Neural cell (in vitro differentiated cells): ENCODE measurements around the gene COQ8B. TPM values are rescaled to one million over a fixed set of nuclear protein-coding genes. Genes with fewer than 3 reads are reported as not detected.

ENCODE experiments used
- H2AFZ ChIP-seq: fragments of 200-600, 300-800 bp; sonication (generic), shearing (Covaris generic); 2 replicates; pipeline ENCODE4 v1.6.0; 2014; ENCODE audit warnings: low read depth, mild to moderate bottlenecking, antibody characterized with exemption, low read length, moderate library complexity
- H3F3A ChIP-seq: fragments of 200-600 bp; shearing (Covaris generic); 2 replicates; pipeline ENCODE4 v1.6.1; 2016; ENCODE audit warnings: mild to moderate bottlenecking, moderate library complexity, mixed read lengths, antibody characterized with exemption, low read length; ENCODE audit not compliant: insufficient read depth, poor library complexity, severe bottlenecking
- H3K27ac ChIP-seq: fragments of 200-600, 300-800 bp; sonication (generic), shearing (Covaris generic); 2 replicates; pipeline ENCODE4 v1.5.1; 2014; ENCODE audit warnings: mild to moderate bottlenecking, low read length, moderate library complexity
- H3K27me3 ChIP-seq: fragments of 300-800, 200-600 bp; sonication (generic), shearing (Covaris generic); 2 replicates; pipeline ENCODE4 v1.6.0; 2014; ENCODE audit warnings: mild to moderate bottlenecking, low read depth, low read length, moderate library complexity; ENCODE audit not compliant: insufficient read depth
- H3K36me3 ChIP-seq: fragments of 300-800, 200-600 bp; sonication (generic), shearing (Covaris generic); 2 replicates; pipeline ENCODE4 v1.5.1; 2014; ENCODE audit warnings: mild to moderate bottlenecking, antibody characterized with exemption, low read length, moderate library complexity; ENCODE audit not compliant: insufficient read depth
- H3K4me2 ChIP-seq: fragments of 300-800, 200-600 bp; sonication (generic), shearing (Covaris generic); 2 replicates; pipeline ENCODE4 v1.6.0; 2014; ENCODE audit warnings: mild to moderate bottlenecking, low read length
- H3K4me3 ChIP-seq: fragments of 300-800, 200-600 bp; sonication (generic), shearing (Covaris generic); 2 replicates; pipeline ENCODE4 v1.5.1; 2014; ENCODE audit warnings: mild to moderate bottlenecking, low read length, moderate library complexity
- H3K79me2 ChIP-seq: fragments of 200-600 bp; shearing (Covaris generic); replicated peaks from 2 replicates; pipeline ENCODE4 v1.6.0; 2014; ENCODE audit warnings: mild to moderate bottlenecking, low read length, moderate library complexity; ENCODE audit not compliant: insufficient read depth
- H3K9ac ChIP-seq: fragments of 300-800, 200-600 bp; sonication (generic), shearing (Covaris generic); 2 replicates; pipeline ENCODE4 v1.6.1; 2016; ENCODE audit warnings: mild to moderate bottlenecking, low read length, mixed read lengths
- H3K9me2 ChIP-seq: fragments of 200-600 bp; shearing (Covaris generic); 2 replicates; pipeline ENCODE4 v1.6.1; 2016; ENCODE audit warnings: mild to moderate bottlenecking, low read length, mixed read lengths; ENCODE audit not compliant: insufficient read depth
- H3K9me3 ChIP-seq: fragments of 200-600, 300-800 bp; sonication (generic), shearing (Covaris generic); 2 replicates; pipeline ENCODE4 v1.6.1; 2016; ENCODE audit warnings: mild to moderate bottlenecking, mixed run types, low read length, moderate library complexity, mixed read lengths
- H4K20me1 ChIP-seq: fragments of 200-600 bp; shearing (Covaris generic); 2 replicates; pipeline ENCODE4 v1.6.1; 2016; ENCODE audit warnings: mild to moderate bottlenecking, mixed run types; ENCODE audit not compliant: insufficient read depth
- EP300 ChIP-seq: fragments of 450-650 bp; conservative IDR thresholded peaks from 2 replicates; pipeline ENCODE4 v1.6.1; 2014; ENCODE audit warnings: antibody characterized with exemption, mild to moderate bottlenecking, moderate library complexity; ENCODE audit not compliant: poor library complexity, severe bottlenecking
- EZH2 ChIP-seq: fragments of 200-600, 300-800 bp; shearing (Covaris generic), sonication (generic); IDR thresholded peaks from 2 replicates; pipeline ENCODE4 v1.6.1; 2014; ENCODE audit warnings: antibody characterized with exemption, low read length, borderline replicate concordance, mild to moderate bottlenecking; ENCODE audit not compliant: insufficient read depth, poor library complexity, severe bottlenecking
- MXI1 ChIP-seq: fragments of 450-650 bp; conservative IDR thresholded peaks from 2 replicates; pipeline ENCODE4 v1.6.1; 2014; ENCODE audit warnings: antibody characterized with exemption, mild to moderate bottlenecking; ENCODE audit not compliant: poor library complexity, severe bottlenecking
- POLR2AphosphoS5 ChIP-seq: IDR thresholded peaks from 2 replicates; pipeline ENCODE4 v1.6.1; 2012
- RAD21 ChIP-seq: fragments of 450-650 bp; conservative IDR thresholded peaks from 2 replicates; pipeline ENCODE4 v1.6.1; 2014; ENCODE audit warnings: antibody characterized with exemption, mild to moderate bottlenecking, moderate library complexity
- SMC3 ChIP-seq: fragments of 450-650 bp; conservative IDR thresholded peaks from 2 replicates; pipeline ENCODE4 v1.6.1; 2014; ENCODE audit warnings: antibody characterized with exemption, mild to moderate bottlenecking, moderate library complexity; ENCODE audit not compliant: poor library complexity
- TAF1 ChIP-seq: IDR thresholded peaks from 2 replicates; pipeline ENCODE4 v1.6.1; 2012; ENCODE audit warnings: low read depth
- polyA plus RNA-seq: library from polyadenylated mRNA; depleted of rRNA; stranded (reverse); fragments of >200 nt; gene quantifications from 2 replicates; pipeline ENCODE4 v1.2.3, GENCODE V29; 2014
- TF ChIP-seq, protein P1 (sequence below): fragments of 450-650 bp; IDR thresholded peaks from 2 replicates; pipeline ENCODE4 v1.5.1; 2014; ENCODE audit warnings: antibody characterized with exemption, mild to moderate bottlenecking, moderate library complexity; ENCODE audit not compliant: poor library complexity, severe bottlenecking
- TF ChIP-seq, protein P2 (sequence below): IDR thresholded peaks from 2 replicates; pipeline ENCODE4 v1.6.1; 2012; ENCODE audit warnings: borderline replicate concordance

The COQ8B gene
- polyA plus RNA-seq, 1 donor from 2014 or later = 83.2 TPM

- no peak overlapping the region for H2AFZ ChIP-seq
- H3F3A ChIP-seq = no peaks in the 10 kb centered on the region
- no peaks in the 10 kb centered on the region for H3K9me3 ChIP-seq
- H3K27ac ChIP-seq = no peak overlapping the region
- H3K27me3 ChIP-seq = no peaks in the 10 kb centered on the region
- TF ChIP-seq RAD21 (no peak), POLR2AphosphoS5 (no peak), EP300 (no peak), MXI1 (no peak), TAF1 (no peak), SMC3 (no peak), EZH2 (no peak)
- TF ChIP-seq, protein P1, sequence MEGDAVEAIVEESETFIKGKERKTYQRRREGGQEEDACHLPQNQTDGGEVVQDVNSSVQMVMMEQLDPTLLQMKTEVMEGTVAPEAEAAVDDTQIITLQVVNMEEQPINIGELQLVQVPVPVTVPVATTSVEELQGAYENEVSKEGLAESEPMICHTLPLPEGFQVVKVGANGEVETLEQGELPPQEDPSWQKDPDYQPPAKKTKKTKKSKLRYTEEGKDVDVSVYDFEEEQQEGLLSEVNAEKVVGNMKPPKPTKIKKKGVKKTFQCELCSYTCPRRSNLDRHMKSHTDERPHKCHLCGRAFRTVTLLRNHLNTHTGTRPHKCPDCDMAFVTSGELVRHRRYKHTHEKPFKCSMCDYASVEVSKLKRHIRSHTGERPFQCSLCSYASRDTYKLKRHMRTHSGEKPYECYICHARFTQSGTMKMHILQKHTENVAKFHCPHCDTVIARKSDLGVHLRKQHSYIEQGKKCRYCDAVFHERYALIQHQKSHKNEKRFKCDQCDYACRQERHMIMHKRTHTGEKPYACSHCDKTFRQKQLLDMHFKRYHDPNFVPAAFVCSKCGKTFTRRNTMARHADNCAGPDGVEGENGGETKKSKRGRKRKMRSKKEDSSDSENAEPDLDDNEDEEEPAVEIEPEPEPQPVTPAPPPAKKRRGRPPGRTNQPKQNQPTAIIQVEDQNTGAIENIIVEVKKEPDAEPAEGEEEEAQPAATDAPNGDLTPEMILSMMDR = no peak
- TF ChIP-seq, protein P2, sequence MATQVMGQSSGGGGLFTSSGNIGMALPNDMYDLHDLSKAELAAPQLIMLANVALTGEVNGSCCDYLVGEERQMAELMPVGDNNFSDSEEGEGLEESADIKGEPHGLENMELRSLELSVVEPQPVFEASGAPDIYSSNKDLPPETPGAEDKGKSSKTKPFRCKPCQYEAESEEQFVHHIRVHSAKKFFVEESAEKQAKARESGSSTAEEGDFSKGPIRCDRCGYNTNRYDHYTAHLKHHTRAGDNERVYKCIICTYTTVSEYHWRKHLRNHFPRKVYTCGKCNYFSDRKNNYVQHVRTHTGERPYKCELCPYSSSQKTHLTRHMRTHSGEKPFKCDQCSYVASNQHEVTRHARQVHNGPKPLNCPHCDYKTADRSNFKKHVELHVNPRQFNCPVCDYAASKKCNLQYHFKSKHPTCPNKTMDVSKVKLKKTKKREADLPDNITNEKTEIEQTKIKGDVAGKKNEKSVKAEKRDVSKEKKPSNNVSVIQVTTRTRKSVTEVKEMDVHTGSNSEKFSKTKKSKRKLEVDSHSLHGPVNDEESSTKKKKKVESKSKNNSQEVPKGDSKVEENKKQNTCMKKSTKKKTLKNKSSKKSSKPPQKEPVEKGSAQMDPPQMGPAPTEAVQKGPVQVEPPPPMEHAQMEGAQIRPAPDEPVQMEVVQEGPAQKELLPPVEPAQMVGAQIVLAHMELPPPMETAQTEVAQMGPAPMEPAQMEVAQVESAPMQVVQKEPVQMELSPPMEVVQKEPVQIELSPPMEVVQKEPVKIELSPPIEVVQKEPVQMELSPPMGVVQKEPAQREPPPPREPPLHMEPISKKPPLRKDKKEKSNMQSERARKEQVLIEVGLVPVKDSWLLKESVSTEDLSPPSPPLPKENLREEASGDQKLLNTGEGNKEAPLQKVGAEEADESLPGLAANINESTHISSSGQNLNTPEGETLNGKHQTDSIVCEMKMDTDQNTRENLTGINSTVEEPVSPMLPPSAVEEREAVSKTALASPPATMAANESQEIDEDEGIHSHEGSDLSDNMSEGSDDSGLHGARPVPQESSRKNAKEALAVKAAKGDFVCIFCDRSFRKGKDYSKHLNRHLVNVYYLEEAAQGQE = no peak
- H3K9ac ChIP-seq = no peak overlapping the region
- no peak overlapping the region for H3K4me2 ChIP-seq
- no peaks in the 10 kb centered on the region for H3K9me2 ChIP-seq
- no peaks in the 10 kb centered on the region for H3K79me2 ChIP-seq
- no peak overlapping the region for H3K4me3 ChIP-seq
- H3K36me3 ChIP-seq = peaks cover 8% of the 10 kb centered on the region
- H4K20me1 ChIP-seq = no peaks in the 10 kb centered on the region
Measured at GRCh38 chr19:40704491-40705361, 12.0 kb downstream of the COQ8B start.

GRCh38 chr19:40703029-40703755 is 13.5 kb downstream of the COQ8B start:
- TF ChIP-seq RAD21 (no peak), EP300 (no peak), EZH2 (no peak), TAF1 (no peak), POLR2AphosphoS5 (no peak), MXI1 (no peak), SMC3 (no peak)
- TF ChIP-seq, protein P2 = no peak
- TF ChIP-seq, protein P1 = no peak
- Histone ChIP-seq H3K4me2 (no peak overlapping the region), H3K36me3 (peaks cover 8% of the 10 kb centered on the region), H3K79me2 (no peaks in the 10 kb centered on the region), H3F3A (no peaks in the 10 kb centered on the region), H3K27ac (no peak overlapping the region), H4K20me1 (no peaks in the 10 kb centered on the region), H2AFZ (no peak overlapping the region), H3K27me3 (no peaks in the 10 kb centered on the region), H3K4me3 (no peak overlapping the region), H3K9ac (no peak overlapping the region), H3K9me2 (no peaks in the 10 kb centered on the region), H3K9me3 (no peaks in the 10 kb centered on the region)
